PFSK-1 (cell line): ENCODE results near the gene WWC2.

Experiments
- FOXP2 ChIP-seq: optimal IDR thresholded peaks from 2 replicates; pipeline ENCODE3; 2011; ENCODE audit warnings: borderline replicate concordance, control low read depth, inconsistent platforms; ENCODE audit not compliant: insufficient read depth; ENCODE audit errors: extremely low read length, extremely low read depth
- POLR2AphosphoS5 ChIP-seq: IDR thresholded peaks from 2 replicates; pipeline ENCODE4 v1.6.1; 2012; ENCODE audit warnings: low read depth, mild to moderate bottlenecking, control low read depth, low read length, moderate library complexity
- REST ChIP-seq, 2 experiments: IDR thresholded peaks; 2 replicates each; pipeline versions ENCODE4 v1.6.1 to v1.8.0; 2011 to 2012; ENCODE audit warnings: low read depth in 2 of 2, low read length in 2 of 2, control low read depth in 1 of 2, inconsistent platforms in 1 of 2, mild to moderate bottlenecking in 1 of 2, moderate library complexity in 1 of 2; ENCODE audit not compliant: insufficient read depth in 1 of 2
- SIN3A ChIP-seq: IDR thresholded peaks from 2 replicates; pipeline ENCODE4 v1.6.1; 2012; ENCODE audit warnings: mild to moderate bottlenecking, low read length, moderate library complexity, borderline replicate concordance; ENCODE audit not compliant: insufficient read depth
- TAF1 ChIP-seq: IDR thresholded peaks from 2 replicates; pipeline ENCODE4 v1.6.1; 2012; ENCODE audit warnings: low read length, control low read depth, borderline replicate concordance; ENCODE audit not compliant: insufficient read depth

The WWC2 gene

GRCh38 chr4:183304538-183304937 lies 205.5 kb downstream of the WWC2 start:
- TF ChIP-seq FOXP2: no peak
- no peak for TF ChIP-seq SIN3A
- no peak for TF ChIP-seq TAF1
- no peak for TF ChIP-seq POLR2AphosphoS5
- TF ChIP-seq REST (IDR thresholded peaks at IDR 0.05; ENCODE audit: insufficient read depth in 1 of 2, low read depth in 2 of 2, low read length in 2 of 2): no peak

GRCh38 chr4:183306811-183307210 lies 207.8 kb downstream of the WWC2 start:
- TF ChIP-seq SIN3A (no peak), REST (IDR thresholded peaks at IDR 0.05; ENCODE audit: insufficient read depth in 1 of 2, low read depth in 2 of 2, low read length in 2 of 2) (no peak), TAF1 (no peak), POLR2AphosphoS5 (no peak), FOXP2 (no peak)

- TF ChIP-seq REST (IDR thresholded peaks at IDR 0.05; ENCODE audit: insufficient read depth in 1 of 2, low read depth in 2 of 2, low read length in 2 of 2) (no peak), FOXP2 (no peak), POLR2AphosphoS5 (no peak), TAF1 (no peak), SIN3A (no peak)
Observed at GRCh38 chr4:183312841-183313240, 213.8 kb downstream of the WWC2 start.

- TF ChIP-seq SIN3A (no peak), TAF1 (no peak), POLR2AphosphoS5 (no peak), FOXP2 (no peak), REST (IDR thresholded peaks at IDR 0.05; ENCODE audit: insufficient read depth in 1 of 2, low read depth in 2 of 2, low read length in 2 of 2) (no peak)
Observed at GRCh38 chr4:183314336-183314735, 215.3 kb downstream of the WWC2 start.

GRCh38 chr4:183314806-183315205 lies 215.7 kb downstream of the WWC2 start:
- TF ChIP-seq SIN3A (no peak), POLR2AphosphoS5 (no peak), TAF1 (no peak), FOXP2 (no peak), REST (IDR thresholded peaks at IDR 0.05; ENCODE audit: insufficient read depth in 1 of 2, low read depth in 2 of 2, low read length in 2 of 2) (no peak)
